Measurements from ENCODE around the gene TRAPPC11. TPM values are rescaled to one million over a fixed set of nuclear protein-coding genes. Genes with fewer than 3 reads are reported as not detected.

The TRAPPC11 gene
- total RNA-seq, 2 experiments from 2014 or later, result 27.8 to 35.7 TPM

DNA sequence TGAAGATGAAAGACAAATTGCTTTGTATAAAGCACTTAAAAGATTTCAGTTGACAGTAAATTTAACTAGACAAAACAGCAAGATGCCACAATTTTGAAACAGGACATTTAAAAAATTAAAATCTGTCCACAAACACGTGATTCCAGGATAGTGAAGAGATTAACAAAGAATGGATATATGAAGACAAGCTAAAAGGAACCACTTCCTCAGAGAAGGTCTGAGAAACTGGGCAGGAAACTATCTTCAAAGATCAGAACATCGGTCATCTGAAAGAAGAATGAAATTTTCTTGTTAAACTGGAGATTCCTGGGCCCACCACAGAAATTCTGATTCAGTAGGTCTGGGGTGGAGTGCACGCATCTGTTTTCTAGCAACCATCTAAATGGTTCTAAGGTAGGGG, 1.5 kb upstream of the TRAPPC11 start:
- Histone ChIP-seq H3K4me1 (ENCODE audit: insufficient read depth, low read length, poor library complexity, severe bottlenecking) (peaks cover 18% of the 10 kb centered on the region), H3K9me3 (ENCODE audit: low read length) (no peaks in the 10 kb centered on the region), H3K79me2 (ENCODE audit: insufficient read depth, low read depth, low read length) (peaks cover 44% of the 10 kb centered on the region; the same call in 1 of the 2 replicates), H3K36me3 (ENCODE audit: insufficient read depth, low read length) (peaks cover 31% of the 10 kb centered on the region), H3K4me3 (ENCODE audit: low read depth, low read length, poor library complexity, severe bottlenecking) (peak overlapping the region; percentile 77), H2AFZ (ENCODE audit: low read length) (peak overlapping the region; percentile 85; the same call in 1 of the 2 replicates), H4K20me1 (ENCODE audit: insufficient read depth, low read length) (no peaks in the 10 kb centered on the region), H3K9me2 (ENCODE audit: insufficient read depth, low read length) (no peaks in the 10 kb centered on the region), H3K27ac (ENCODE audit: low read depth, low read length, poor library complexity, severe bottlenecking) (no peak overlapping the region), H3K4me2 (ENCODE audit: low read length) (peak overlapping the region; percentile 82)
- CTCF ChIA-PET (ENCODE audit: unreplicated experiment), result no interaction called here
- intact Hi-C loops (cut with micrococcal nuclease; ENCODE audit: unreplicated experiment), result no loop called here
- TF ChIP-seq EZH2phosphoT487 (IDR thresholded peaks at IDR 0.05; ENCODE audit: borderline replicate concordance, low read depth, low read length), result no peak
- TF ChIP-seq, protein P1, sequence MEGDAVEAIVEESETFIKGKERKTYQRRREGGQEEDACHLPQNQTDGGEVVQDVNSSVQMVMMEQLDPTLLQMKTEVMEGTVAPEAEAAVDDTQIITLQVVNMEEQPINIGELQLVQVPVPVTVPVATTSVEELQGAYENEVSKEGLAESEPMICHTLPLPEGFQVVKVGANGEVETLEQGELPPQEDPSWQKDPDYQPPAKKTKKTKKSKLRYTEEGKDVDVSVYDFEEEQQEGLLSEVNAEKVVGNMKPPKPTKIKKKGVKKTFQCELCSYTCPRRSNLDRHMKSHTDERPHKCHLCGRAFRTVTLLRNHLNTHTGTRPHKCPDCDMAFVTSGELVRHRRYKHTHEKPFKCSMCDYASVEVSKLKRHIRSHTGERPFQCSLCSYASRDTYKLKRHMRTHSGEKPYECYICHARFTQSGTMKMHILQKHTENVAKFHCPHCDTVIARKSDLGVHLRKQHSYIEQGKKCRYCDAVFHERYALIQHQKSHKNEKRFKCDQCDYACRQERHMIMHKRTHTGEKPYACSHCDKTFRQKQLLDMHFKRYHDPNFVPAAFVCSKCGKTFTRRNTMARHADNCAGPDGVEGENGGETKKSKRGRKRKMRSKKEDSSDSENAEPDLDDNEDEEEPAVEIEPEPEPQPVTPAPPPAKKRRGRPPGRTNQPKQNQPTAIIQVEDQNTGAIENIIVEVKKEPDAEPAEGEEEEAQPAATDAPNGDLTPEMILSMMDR (conservative IDR thresholded peaks at IDR 0.05; ENCODE audit: low read length), result no peak
- POLR2A ChIA-PET, result interaction anchor here (0.5 to 1.5 kb wide), 5 partner anchors 10 to 789 kb away, joined by 3 to 8 read pairs (median 4); no protein-coding TSS in a partner anchor
- BruUV-seq (replicated peaks), result no TSS peak
- DNase-seq (ENCODE audit: low spot score), result peak; percentile 31

- H3K4me1 ChIP-seq (ENCODE audit: insufficient read depth, low read length, poor library complexity, severe bottlenecking), result peaks cover 18% of the 10 kb centered on the region
- H3K79me2 ChIP-seq (ENCODE audit: insufficient read depth, low read depth, low read length), result peaks cover 48% of the 10 kb centered on the region; the same call in 1 of the 2 replicates
- H3K9me2 ChIP-seq (ENCODE audit: insufficient read depth, low read length), result no peaks in the 10 kb centered on the region
- no peak for TF ChIP-seq EZH2phosphoT487 (IDR thresholded peaks at IDR 0.05; ENCODE audit: borderline replicate concordance, low read depth, low read length)
- TF ChIP-seq, protein P1 (conservative IDR thresholded peaks at IDR 0.05; ENCODE audit: low read length), result no peak
- H3K36me3 ChIP-seq (ENCODE audit: insufficient read depth, low read length), result peaks cover 24% of the 10 kb centered on the region
- H3K4me3 ChIP-seq (ENCODE audit: low read depth, low read length, poor library complexity, severe bottlenecking), result peak overlapping the region; percentile 77
- POLR2A ChIA-PET, result interaction anchor here (0.9 to 2.1 kb wide), 4 partner anchors 11 to 154 kb away, joined by 4 to 10 read pairs (median 6); no protein-coding TSS in a partner anchor
- peak overlapping the region; percentile 36 for H3K27ac ChIP-seq (ENCODE audit: low read depth, low read length, poor library complexity, severe bottlenecking)
- BruUV-seq (replicated peaks), result no TSS peak
- no peaks in the 10 kb centered on the region for H3K9me3 ChIP-seq (ENCODE audit: low read length)
- peak overlapping the region; percentile 85 for H2AFZ ChIP-seq (ENCODE audit: low read length)
- peak; percentile 25 for DNase-seq (ENCODE audit: low spot score)
- intact Hi-C loops (cut with micrococcal nuclease; ENCODE audit: unreplicated experiment), result loop anchor here (1.0 to 2.0 kb wide), 2 partner anchors 154 to 214 kb away; partner anchors contain the start of gene CDKN2AIP
- H4K20me1 ChIP-seq (ENCODE audit: insufficient read depth, low read length), result no peaks in the 10 kb centered on the region
- peak overlapping the region; percentile 82 for H3K4me2 ChIP-seq (ENCODE audit: low read length)
- CTCF ChIA-PET (ENCODE audit: unreplicated experiment), result no interaction called here
Measured at GRCh38 chr4:183658362-183659028, 598 bp upstream of the TRAPPC11 start.

DNA sequence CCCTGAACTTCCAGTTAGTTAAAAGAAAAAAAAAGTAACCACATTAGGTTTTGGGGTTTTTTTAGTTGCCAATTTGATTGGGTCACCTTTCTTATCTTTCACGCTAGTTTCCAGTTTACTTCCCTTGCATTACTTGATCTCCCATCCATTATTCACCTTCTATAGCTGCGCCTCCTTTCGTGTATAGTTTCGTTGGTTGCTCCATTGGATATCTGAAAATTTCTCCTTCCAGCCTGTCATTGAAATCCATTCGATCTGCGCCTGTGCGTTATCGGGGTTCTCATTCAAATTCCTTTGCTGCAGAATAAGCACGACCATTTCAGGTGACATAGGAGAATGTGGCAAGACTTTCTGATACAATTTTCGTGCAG, 764 bp downstream of the TRAPPC11 start:
- CTCF ChIA-PET (ENCODE audit: unreplicated experiment), result no interaction called here
- no peaks in the 10 kb centered on the region for H3K9me2 ChIP-seq (ENCODE audit: insufficient read depth, low read length)
- H2AFZ ChIP-seq (ENCODE audit: low read length), result peak overlapping the region; percentile 69; the same call in 1 of the 2 replicates
- TF ChIP-seq EZH2phosphoT487 (IDR thresholded peaks at IDR 0.05; ENCODE audit: borderline replicate concordance, low read depth, low read length), result no peak
- TF ChIP-seq, protein P1 (conservative IDR thresholded peaks at IDR 0.05; ENCODE audit: low read length), result no peak
- H3K79me2 ChIP-seq (ENCODE audit: insufficient read depth, low read depth, low read length), result peaks cover 48% of the 10 kb centered on the region; the same call in 1 of the 2 replicates
- H3K4me3 ChIP-seq (ENCODE audit: low read depth, low read length, poor library complexity, severe bottlenecking), result peak overlapping the region; percentile 77
- H3K27ac ChIP-seq (ENCODE audit: low read depth, low read length, poor library complexity, severe bottlenecking), result peak overlapping the region; percentile 50
- no peaks in the 10 kb centered on the region for H4K20me1 ChIP-seq (ENCODE audit: insufficient read depth, low read length)
- peaks cover 18% of the 10 kb centered on the region for H3K4me1 ChIP-seq (ENCODE audit: insufficient read depth, low read length, poor library complexity, severe bottlenecking)
- no peaks in the 10 kb centered on the region for H3K9me3 ChIP-seq (ENCODE audit: low read length)
- intact Hi-C loops (cut with micrococcal nuclease; ENCODE audit: unreplicated experiment), result loop anchor here (1.0 to 2.0 kb wide), 2 partner anchors 156 to 215 kb away; partner anchors contain the start of gene CDKN2AIP
- H3K4me2 ChIP-seq (ENCODE audit: low read length), result peak overlapping the region; percentile 78
- DNase-seq (ENCODE audit: low spot score), result no peak
- POLR2A ChIA-PET, result interaction anchor here (0.5 to 2.1 kb wide), 5 partner anchors 10 to 1097 kb away, joined by 3 to 10 read pairs (median 5); no protein-coding TSS in a partner anchor
- H3K36me3 ChIP-seq (ENCODE audit: insufficient read depth, low read length), result peaks cover 21% of the 10 kb centered on the region
- BruUV-seq (replicated peaks), result no TSS peak
